H9 (cell line): Measurements from ENCODE around the gene NCAN. TPM values are rescaled to one million over a fixed set of nuclear protein-coding genes. Genes with fewer than 3 reads are reported as not detected.

Source experiments
- DNase-seq: peaks from one replicate; pipeline ENCODE4 v3.0.0-alpha.2; 2017
- H2AFZ ChIP-seq: one replicate; pipeline ENCODE4 v1.6.1; 2013; ENCODE audit warnings: mild to moderate bottlenecking, low read length, control low read depth, moderate library complexity
- H2AK5ac ChIP-seq: 2 replicates; pipeline ENCODE4 v1.6.1; 2013; ENCODE audit warnings: low read length, control low read depth, mixed read lengths; ENCODE audit not compliant: insufficient read length
- H2BK120ac ChIP-seq: one replicate; pipeline ENCODE4 v1.6.1; 2013; ENCODE audit warnings: low read depth, mild to moderate bottlenecking, low read length, control low read depth, inconsistent platforms; ENCODE audit not compliant: poor library complexity, severe bottlenecking
- H2BK12ac ChIP-seq: 2 replicates; pipeline ENCODE4 v1.6.1; 2013; ENCODE audit warnings: low read length, control low read depth, mixed read lengths, low read depth; ENCODE audit not compliant: insufficient read length
- H2BK15ac ChIP-seq: 2 replicates; pipeline ENCODE4 v1.6.1; 2013; ENCODE audit warnings: low read depth, low read length, control low read depth
- H2BK20ac ChIP-seq: one replicate; pipeline ENCODE4 v1.6.1; 2013; ENCODE audit warnings: low read depth, mild to moderate bottlenecking, low read length, control low read depth, inconsistent platforms; ENCODE audit not compliant: poor library complexity, severe bottlenecking
- H2BK5ac ChIP-seq: 2 replicates; pipeline ENCODE4 v1.6.1; 2013; ENCODE audit warnings: low read length, control low read depth, mixed read lengths; ENCODE audit not compliant: insufficient read length
- H3K14ac ChIP-seq: 2 replicates; pipeline ENCODE4 v1.6.1; 2013; ENCODE audit warnings: low read length, control low read depth; ENCODE audit not compliant: insufficient read depth
- H3K18ac ChIP-seq: 2 replicates; pipeline ENCODE4 v1.6.1; 2013; ENCODE audit warnings: low read depth, mild to moderate bottlenecking, mixed read lengths, low read length, control low read depth; ENCODE audit not compliant: insufficient read length
- H3K23ac ChIP-seq: 2 replicates; pipeline ENCODE4 v1.6.1; 2013; ENCODE audit warnings: low read length, control low read depth, mixed read lengths, low read depth; ENCODE audit not compliant: insufficient read length
- H3K23me2 ChIP-seq: 2 replicates; pipeline ENCODE4 v1.6.1; 2013; ENCODE audit warnings: low read depth, mild to moderate bottlenecking, mixed read lengths, low read length, control low read depth; ENCODE audit not compliant: insufficient read length, poor library complexity, severe bottlenecking
- H3K27ac ChIP-seq: 2 replicates; pipeline ENCODE4 v1.5.1; 2013; ENCODE audit warnings: low read length, control low read depth, mixed read lengths, low read depth; ENCODE audit not compliant: insufficient read length
- H3K27me3 ChIP-seq: 2 replicates; pipeline ENCODE4 v1.6.1; 2013; ENCODE audit warnings: low read length, control low read depth, inconsistent platforms; ENCODE audit not compliant: insufficient read depth
- H3K4ac ChIP-seq: 2 replicates; pipeline ENCODE4 v1.6.1; 2013; ENCODE audit warnings: low read depth, mild to moderate bottlenecking, control low read depth, inconsistent platforms, low read length, moderate library complexity
- H3K4me1 ChIP-seq: 2 replicates; pipeline ENCODE4 v1.6.1; 2013; ENCODE audit warnings: low read length, control low read depth, inconsistent platforms; ENCODE audit not compliant: insufficient read depth
- H3K4me2 ChIP-seq: 2 replicates; pipeline ENCODE4 v1.6.1; 2013; ENCODE audit warnings: low read length, control low read depth, mixed read lengths; ENCODE audit not compliant: insufficient read length, insufficient read depth
- H3K56ac ChIP-seq: 2 replicates; pipeline ENCODE4 v1.6.1; 2013; ENCODE audit warnings: low read depth, mild to moderate bottlenecking, mixed read lengths, low read length, control low read depth; ENCODE audit not compliant: insufficient read length
- H3K79me1 ChIP-seq: 2 replicates; pipeline ENCODE4 v1.6.1; 2013; ENCODE audit warnings: low read depth, mild to moderate bottlenecking, moderate library complexity, low read length, control low read depth, inconsistent platforms; ENCODE audit not compliant: insufficient read depth, poor library complexity, severe bottlenecking
- H3K79me2 ChIP-seq: 2 replicates; pipeline ENCODE4 v1.6.1; 2013; ENCODE audit warnings: low read length, control low read depth, inconsistent platforms; ENCODE audit not compliant: insufficient read depth
- H3K9ac ChIP-seq: 2 replicates; pipeline ENCODE4 v1.6.1; 2013; ENCODE audit warnings: low read length, control low read depth, mixed read lengths; ENCODE audit not compliant: insufficient read length; ENCODE audit errors: extremely low read depth
- H3K9me3 ChIP-seq: one replicate; pipeline ENCODE4 v1.6.1; 2013; ENCODE audit warnings: low read depth, low read length, inconsistent platforms; ENCODE audit not compliant: control insufficient read depth
- H3T11ph ChIP-seq: one replicate; pipeline ENCODE4 v1.6.1; 2013; ENCODE audit warnings: mild to moderate bottlenecking, low read length, control low read depth, inconsistent platforms
- H4K20me1 ChIP-seq: one replicate; pipeline ENCODE4 v1.6.1; 2013; ENCODE audit not compliant: control insufficient read depth, insufficient read length, insufficient read depth
- H4K5ac ChIP-seq: 2 replicates; pipeline ENCODE4 v1.6.1; 2013; ENCODE audit warnings: low read depth, mild to moderate bottlenecking, mixed read lengths, low read length, control low read depth; ENCODE audit not compliant: insufficient read length
- H4K8ac ChIP-seq: replicated peaks from 2 replicates; pipeline ENCODE4 v1.6.1; 2013; ENCODE audit warnings: low read length, control low read depth, mixed read lengths, low read depth; ENCODE audit not compliant: insufficient read length
- H4K91ac ChIP-seq: 2 replicates; pipeline ENCODE4 v1.6.1; 2013; ENCODE audit warnings: low read depth, mild to moderate bottlenecking, moderate library complexity, mixed read lengths, low read length, control low read depth; ENCODE audit not compliant: insufficient read length
- H3K27ac Mint-ChIP-seq, 3 experiments: 2 replicates in 2 of 3; 3 replicates in 1 of 3; pipeline ENCODE4 v1.8.0; 2020 to 2021; ENCODE audit warnings: mixed read lengths in 3 of 3, mild to moderate bottlenecking in 1 of 3, moderate library complexity in 1 of 3
- H3K27me3 Mint-ChIP-seq: 2 replicates; pipeline ENCODE4 v1.8.0; 2021; ENCODE audit warnings: low read depth, mild to moderate bottlenecking, moderate library complexity, mixed read lengths
- H3K36me3 Mint-ChIP-seq, 3 experiments: 2 replicates in 2 of 3; 3 replicates in 1 of 3; pipeline ENCODE4 v1.8.0; 2020 to 2021; ENCODE audit warnings: low read depth in 3 of 3, mixed read lengths in 3 of 3; ENCODE audit not compliant: insufficient read depth in 1 of 3
- H3K4me1 Mint-ChIP-seq, 2 experiments: 2 replicates each; pipeline ENCODE4 v1.8.0; 2020; ENCODE audit warnings: mixed read lengths in 2 of 2
- H3K4me3 Mint-ChIP-seq, 2 experiments: 2 replicates in 1 of 2; 3 replicates in 1 of 2; pipeline ENCODE4 v1.8.0; 2020 to 2021; ENCODE audit warnings: mild to moderate bottlenecking in 2 of 2, mixed read lengths in 2 of 2, moderate library complexity in 1 of 2
- H3K9me3 Mint-ChIP-seq, 2 experiments: 2 replicates in 1 of 2; 3 replicates in 1 of 2; pipeline ENCODE4 v1.8.0; 2020; ENCODE audit warnings: mild to moderate bottlenecking in 2 of 2, mixed read lengths in 2 of 2, moderate library complexity in 1 of 2
- CTCF ChIP-seq: fragments of 200-600 bp; sonication (generic); conservative IDR thresholded peaks from 3 replicates; pipeline ENCODE4 v1.8.0; 2021; ENCODE audit warnings: antibody characterized with exemption, mild to moderate bottlenecking
- WGBS: extraction: QIAGEN DNeasy Blood & Tissue Kit; methylation state at CpG from one replicate; pipeline ENCODE4 v1.1.7; 2013; ENCODE audit warnings: missing lambda C conversion rate, low lambda C conversion rate, mixed read lengths; ENCODE audit not compliant: insufficient read length; ENCODE audit errors: extremely low coverage; 5-methylcytosine and 5-hydroxymethylcytosine counted together
- total RNA-seq: library from RNA; stranded (reverse); gene quantifications from 2 replicates; pipeline ENCODE4 v1.2.1, GENCODE V29; 2021

Gene NCAN
- total RNA-seq, 1 experiment from 2014 or later, result 1.6 TPM

- Histone ChIP-seq H3T11ph (no peak overlapping the region), H2BK120ac (no peak overlapping the region), H4K91ac (no peak overlapping the region), H3K79me1 (no peaks in the 10 kb centered on the region), H3K4ac (no peak overlapping the region), H4K20me1 (no peaks in the 10 kb centered on the region), H3K79me2 (no peaks in the 10 kb centered on the region), H3K18ac (no peak overlapping the region), H3K14ac (no peak overlapping the region), H2BK5ac (no peak overlapping the region), H3K4me1 (no peaks in the 10 kb centered on the region), H2BK20ac (no peak overlapping the region), H2AK5ac (no peak overlapping the region), H3K23me2 (no peaks in the 10 kb centered on the region), H2AFZ (no peak overlapping the region), H3K4me2 (no peak overlapping the region), H4K5ac (no peak overlapping the region), H4K8ac (no peak overlapping the region), H3K9me3 (no peaks in the 10 kb centered on the region), H3K27me3 (no peaks in the 10 kb centered on the region), H3K9ac (no peak overlapping the region), H2BK15ac (no peak overlapping the region), H3K56ac (no peak overlapping the region), H2BK12ac (no peak overlapping the region), H3K27ac (no peak overlapping the region), H3K23ac (no peak overlapping the region)
- peaks cover 19 to 60% (median 42%) of the 10 kb centered on the region in 3 experiments; a peak in 6 of 7 replicates for H3K36me3 Mint-ChIP-seq
- no peaks in the 10 kb centered on the region; the same call in 1 of the 2 replicates for H3K27me3 Mint-ChIP-seq
- H3K4me1 Mint-ChIP-seq, result no peaks in the 10 kb centered on the region
- WGBS, result no CpG with 5 or more reads among the region's 16 CpGs
- no peak for TF ChIP-seq CTCF
- H3K4me3 Mint-ChIP-seq, result no peak overlapping the region
- DNase-seq, result no peak
- H3K9me3 Mint-ChIP-seq, result no peaks in the 10 kb centered on the region
- no peak overlapping the region for H3K27ac Mint-ChIP-seq
Observed at GRCh38 chr19:19279853-19280252, 68.1 kb downstream of the NCAN start.
